Mucosa of gallbladder (tissue), 1 donor: ENCODE measurements around the gene NXN. TPM values are rescaled to one million over a fixed set of nuclear protein-coding genes. Genes with fewer than 3 reads are reported as not detected.
"Not testable (repeated sequence)": the region's sequence is repeated elsewhere in the genome, so short reads cannot be mapped to it uniquely, and the experiment has no call there.

Experiments used
- DNase-seq: peaks from one replicate; pipeline ENCODE4 v3.0.0-alpha.2; 2020; ENCODE audit warnings: low spot score
- total RNA-seq: library from RNA; stranded (reverse); gene quantifications from one replicate; pipeline ENCODE4 v1.2.1, GENCODE V29; 2021
- donor health status: DM: no; HTN: no; CAD: no.

The NXN gene
- total RNA-seq, 1 donor from 2014 or later: 46.0 TPM

- DNase-seq: no peak
Measured at GRCh38 chr17:862582-862981, 117.0 kb downstream of the NXN start.

DNA sequence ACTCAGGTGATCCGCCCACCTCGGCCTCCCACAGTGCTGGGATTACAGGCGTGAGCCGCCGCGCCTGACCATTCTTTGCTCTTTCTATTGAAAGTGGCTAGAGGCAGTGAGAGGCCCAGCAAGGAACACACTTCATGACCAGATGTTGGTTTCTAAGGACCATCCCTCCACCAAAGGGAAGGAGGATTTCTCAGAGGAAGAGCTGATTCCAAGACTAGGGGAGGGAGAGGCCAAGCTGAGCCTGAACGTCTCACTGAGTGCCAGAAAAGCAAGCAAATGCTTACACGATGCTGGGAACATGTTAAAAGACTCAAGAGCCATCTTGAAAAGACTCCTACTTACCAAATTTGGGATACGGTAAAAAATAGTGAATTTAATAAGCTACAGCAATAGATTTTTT is 118.2 kb downstream of the NXN start:
- no peak for DNase-seq

GRCh38 chr17:860805-861204 is 118.8 kb downstream of the NXN start:
- DNase-seq: no peak

DNA sequence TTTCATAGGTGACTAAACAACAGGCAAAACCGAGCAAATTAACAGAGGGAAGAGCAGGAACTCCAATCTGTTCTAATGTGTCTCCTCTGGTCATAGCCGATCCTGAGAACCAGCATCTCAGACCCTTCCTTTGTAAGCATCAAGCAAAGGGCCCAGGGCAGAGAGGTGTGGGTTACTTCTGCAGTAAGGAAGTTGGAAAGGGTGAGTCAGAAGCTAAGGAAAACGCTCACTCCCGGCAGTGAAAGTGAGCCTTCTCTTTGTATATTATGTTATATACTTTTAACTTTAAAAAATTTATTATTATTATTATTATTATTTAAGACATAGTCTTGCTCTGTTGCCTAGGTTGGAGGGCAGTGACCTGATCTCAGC is 119.8 kb downstream of the NXN start:
- DNase-seq: no peak

GRCh38 chr17:859061-859823 is 120.3 kb downstream of the NXN start:
- DNase-seq: no peak

DNA sequence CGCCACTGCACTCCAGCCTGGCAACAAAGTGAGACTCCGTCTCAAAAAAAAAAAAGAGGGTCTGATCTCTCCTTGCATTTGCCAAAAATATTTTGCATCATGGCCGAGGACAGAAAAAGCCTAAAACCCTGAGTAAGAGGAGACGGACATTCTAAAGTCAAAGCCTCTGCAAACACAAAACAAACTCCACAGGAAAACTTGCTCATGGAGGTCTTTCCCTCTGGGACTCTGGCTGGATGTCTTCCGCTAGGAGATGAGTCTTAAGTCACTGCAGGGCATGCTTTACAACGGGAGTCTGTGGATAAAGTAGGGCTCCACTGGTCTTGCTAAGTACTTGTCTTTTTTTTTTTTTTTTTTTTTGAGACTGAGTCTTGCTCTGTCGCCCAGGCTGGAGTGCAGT is 123.4 kb downstream of the NXN start:
- DNase-seq: no peak

- DNase-seq: no peak
Measured at GRCh38 chr17:855569-855968, 124.0 kb downstream of the NXN start.

DNA sequence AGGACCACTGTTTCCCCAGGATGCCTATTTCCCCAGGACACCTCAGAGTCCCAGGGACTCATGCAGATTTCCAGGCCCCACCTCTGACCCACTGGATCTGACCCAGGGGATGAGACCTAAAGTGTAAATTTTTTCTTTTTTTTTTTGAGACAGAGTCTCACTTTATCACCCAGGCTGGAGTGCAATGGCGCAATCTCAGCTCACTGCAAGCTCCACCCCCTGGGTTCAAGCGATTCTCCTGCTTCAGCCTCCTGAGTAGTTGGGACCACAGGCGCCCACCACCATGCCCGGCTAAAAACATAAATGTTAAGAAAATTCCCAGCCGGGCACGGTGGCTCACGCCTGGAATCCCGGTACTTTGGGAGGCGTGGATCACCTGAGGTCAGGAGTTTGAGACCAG is 126.7 kb downstream of the NXN start:
- not testable (repeated sequence) for DNase-seq

DNA sequence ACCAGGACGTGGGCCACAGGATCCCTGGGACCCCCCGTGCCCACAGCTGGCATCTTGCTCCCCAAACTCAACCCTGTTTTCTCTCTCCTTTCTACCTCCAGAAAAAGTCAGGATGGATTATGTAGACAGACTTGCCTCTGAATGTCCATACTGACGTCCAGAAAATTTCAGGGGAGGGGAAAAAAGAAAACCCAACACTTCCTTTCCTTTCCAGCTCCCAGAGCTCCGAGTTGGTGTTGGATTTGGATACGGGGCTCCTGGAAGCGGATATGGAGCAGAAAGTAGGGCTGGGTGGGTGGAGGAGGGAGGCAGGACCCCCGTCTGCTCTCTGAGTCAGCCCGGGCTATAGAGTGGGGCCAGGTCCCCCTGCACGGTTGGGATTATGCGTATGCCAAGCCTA is 127.2 kb downstream of the NXN start:
- no peak for DNase-seq

GRCh38 chr17:851924-852323 is 127.7 kb downstream of the NXN start:
- DNase-seq: no peak

DNA sequence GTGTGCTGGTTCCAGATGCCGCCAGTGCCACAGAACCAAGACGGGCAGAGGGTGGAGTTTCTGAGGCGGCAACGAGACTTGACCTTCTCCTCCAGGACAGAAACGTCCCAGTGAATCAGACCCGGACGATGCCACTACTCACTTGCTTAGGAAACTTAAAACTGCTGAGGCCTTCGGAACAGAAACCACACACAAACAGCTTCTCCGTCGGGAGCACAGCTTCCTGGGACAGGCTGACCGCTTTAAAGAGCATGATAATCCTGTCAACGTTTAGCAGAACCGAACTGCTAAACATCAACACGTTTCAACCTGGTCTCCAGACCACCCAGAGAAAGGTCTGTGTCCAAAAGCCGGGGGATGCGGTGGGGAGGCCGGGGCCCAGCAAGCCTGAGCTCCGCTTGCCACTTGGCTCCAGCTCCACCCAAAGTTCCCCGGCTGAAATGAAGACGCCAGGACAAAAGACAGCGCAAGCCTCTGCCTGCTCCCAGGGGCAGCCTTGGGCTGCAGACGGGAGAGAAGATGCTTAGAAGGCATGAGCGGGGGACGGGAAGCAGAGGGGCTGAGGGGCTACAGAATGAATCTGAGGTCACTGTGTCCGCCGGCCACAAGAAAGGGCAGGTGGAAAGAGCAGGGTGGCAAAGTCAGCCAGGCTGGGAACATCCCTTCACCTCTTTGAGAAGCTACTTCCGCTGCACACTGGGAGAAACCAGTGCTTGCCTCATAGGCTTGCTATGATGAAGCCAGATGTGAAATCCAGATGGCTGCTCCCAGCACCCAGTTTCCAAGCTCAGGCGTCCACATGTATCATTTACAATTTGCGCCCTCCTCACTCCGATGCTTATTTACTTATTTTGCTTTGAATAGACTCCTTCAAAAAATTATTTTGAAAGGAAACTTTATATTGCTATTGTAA is 128.5 kb downstream of the NXN start:
- DNase-seq: peak; percentile 41

DNA sequence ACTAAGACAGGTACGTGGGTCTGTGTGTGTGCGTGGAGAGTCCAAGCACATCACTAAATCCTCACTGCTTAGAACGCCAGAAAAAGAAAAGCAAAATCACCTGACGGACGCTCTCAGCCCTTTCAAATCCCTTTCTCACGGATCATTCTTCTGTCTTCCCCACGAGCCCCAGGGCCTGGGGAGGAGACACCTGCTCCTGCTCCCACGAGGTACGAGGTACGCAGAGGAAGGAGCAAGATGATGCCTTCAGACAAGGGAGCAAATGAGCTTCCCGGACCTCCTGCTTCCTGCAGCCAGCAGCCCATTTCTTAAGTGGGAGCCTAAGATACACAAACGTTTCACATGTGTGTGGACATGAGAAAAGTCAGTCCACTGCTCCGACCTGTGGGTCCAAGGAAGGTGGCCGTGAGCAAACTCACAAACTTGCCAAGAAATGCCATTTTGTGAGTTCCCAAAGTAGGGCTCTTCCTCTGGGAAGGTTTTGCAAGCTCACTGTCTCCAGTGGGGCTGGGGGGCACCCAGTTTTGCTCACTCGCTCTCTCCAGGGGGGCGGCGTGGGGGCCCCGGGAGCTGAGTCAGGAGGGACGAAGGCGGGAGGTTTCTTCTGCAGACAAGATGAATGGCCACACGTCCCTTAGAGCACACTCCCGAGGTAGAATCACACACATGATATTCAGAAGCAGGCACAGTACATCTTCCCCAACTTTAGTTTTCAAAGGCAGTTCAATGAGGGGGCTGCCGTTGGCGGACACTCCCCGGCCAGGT is 129.3 kb downstream of the NXN start:
- DNase-seq: no peak

- no peak for DNase-seq
Measured at GRCh38 chr17:848402-848801, 131.2 kb downstream of the NXN start.

DNA sequence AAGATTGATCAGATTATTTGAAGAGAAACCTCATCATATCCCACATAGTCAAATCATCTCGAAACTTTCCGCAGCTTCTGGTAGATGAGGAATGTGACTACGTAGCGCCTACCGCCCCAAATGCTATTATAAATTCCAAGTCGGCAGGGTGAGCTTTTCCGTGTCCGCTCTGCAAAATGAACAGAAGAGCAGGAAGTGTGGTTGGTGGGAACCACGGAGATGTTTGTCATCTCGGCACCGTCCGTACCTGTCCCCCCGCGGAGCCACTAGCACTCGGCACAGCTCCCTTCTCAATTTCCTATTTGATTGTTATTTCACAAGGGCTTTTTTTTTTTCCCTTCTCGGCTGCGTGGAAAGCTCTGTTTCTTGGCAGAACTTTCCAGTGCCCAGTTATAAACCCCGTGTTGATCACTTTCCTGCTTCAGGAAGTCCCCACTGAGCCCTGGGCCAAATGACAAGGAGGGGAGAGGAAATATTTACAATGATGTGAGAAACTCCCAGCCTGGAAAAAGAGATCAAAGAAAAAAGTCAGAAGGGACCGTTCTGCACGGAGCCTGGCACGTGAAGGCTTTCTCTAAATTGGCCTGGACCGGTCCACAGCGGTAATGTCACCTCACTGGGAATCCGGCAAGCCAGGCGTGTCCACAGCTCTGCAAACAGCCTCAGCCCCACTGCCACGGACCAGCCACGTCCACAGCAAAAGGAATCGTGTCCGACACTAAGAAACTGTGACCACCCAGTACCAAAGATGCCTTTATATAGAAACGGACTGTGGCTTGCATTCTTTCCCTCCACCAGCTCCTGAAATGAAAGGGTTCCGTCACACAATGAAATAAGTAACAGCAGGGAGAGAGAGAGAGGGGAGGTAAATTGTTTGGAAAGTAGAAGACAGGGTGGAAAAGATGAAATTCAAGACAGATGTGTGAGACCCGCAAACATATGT is 132.4 kb downstream of the NXN start:
- no peak for DNase-seq

DNA sequence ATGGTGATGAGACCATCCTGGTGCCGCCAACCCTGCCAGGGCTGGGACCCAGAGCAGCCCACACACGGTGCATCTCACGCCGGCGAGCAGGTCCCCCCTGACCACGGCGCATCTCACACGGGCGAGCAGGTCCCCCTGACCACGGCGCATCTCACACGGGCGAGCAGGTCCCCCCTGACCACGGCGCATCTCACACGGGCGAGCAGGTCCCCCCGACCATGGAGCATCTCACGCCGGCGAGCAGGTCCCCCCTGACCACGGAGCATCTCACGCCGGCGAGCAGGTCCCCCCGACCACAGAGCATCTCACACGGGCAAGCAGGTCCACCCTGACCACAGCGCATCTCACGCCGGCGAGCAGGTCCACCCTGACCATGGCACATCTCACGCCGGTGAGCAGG is 138.3 kb downstream of the NXN start:
- DNase-seq: no peak

DNA sequence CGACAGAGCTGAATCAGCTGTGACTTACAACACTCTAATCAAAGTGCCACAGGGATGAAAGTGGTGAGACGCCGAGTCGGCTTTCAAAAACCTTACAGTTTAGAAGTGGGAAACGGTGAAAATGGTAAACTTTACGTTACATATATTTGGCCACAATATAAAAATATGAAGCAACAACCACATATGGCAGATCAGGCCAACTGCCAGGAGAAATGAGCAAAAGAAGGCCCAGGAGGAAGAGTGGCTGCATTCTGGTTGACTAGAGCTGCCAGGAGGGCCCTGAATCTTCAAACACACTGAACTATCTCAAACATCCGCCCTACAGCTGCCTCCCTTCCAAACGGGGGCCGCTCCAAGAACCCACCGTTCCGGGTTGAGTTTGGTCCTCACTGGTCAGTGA is 141.1 kb downstream of the NXN start:
- no peak for DNase-seq

GRCh38 chr17:836151-836550 is 143.4 kb downstream of the NXN start:
- DNase-seq: no peak

GRCh38 chr17:835721-836120 is 143.9 kb downstream of the NXN start:
- DNase-seq: not testable (repeated sequence)

- DNase-seq: peak; percentile 60
Measured at GRCh38 chr17:835263-835662, 144.3 kb downstream of the NXN start.

- no peak for DNase-seq
Measured at GRCh38 chr17:834136-834535, 145.4 kb downstream of the NXN start.

GRCh38 chr17:830950-831349 is 148.6 kb downstream of the NXN start:
- DNase-seq: no peak
